TTC549 (cell line): ENCODE data around the gene STEAP3.

Experiments
- FAIRE-seq: peaks from 2 replicates; lab custom pipeline; 2012; peaks lifted over from hg19 to GRCh38; lab: Jason Lieb, UNC

The STEAP3 gene

GRCh38 chr2:119248311-119248710 lies 24.7 kb downstream of the STEAP3 start:
- FAIRE-seq = no peak

GRCh38 chr2:119248751-119249150 lies 25.1 kb downstream of the STEAP3 start:
- no peak for FAIRE-seq

GRCh38 chr2:119249311-119249710 lies 25.7 kb downstream of the STEAP3 start:
- no peak for FAIRE-seq

GRCh38 chr2:119249855-119250717 lies 26.5 kb downstream of the STEAP3 start:
- no peak for FAIRE-seq

GRCh38 chr2:119250718-119251290 lies 27.2 kb downstream of the STEAP3 start:
- FAIRE-seq = no peak

GRCh38 chr2:119251652-119252051 lies 28.0 kb downstream of the STEAP3 start:
- FAIRE-seq = no peak

GRCh38 chr2:119252186-119253113 lies 28.8 kb downstream of the STEAP3 start:
- no peak for FAIRE-seq

GRCh38 chr2:119253114-119253702 lies 29.6 kb downstream of the STEAP3 start:
- FAIRE-seq = no peak

GRCh38 chr2:119253760-119254600 lies 30.3 kb downstream of the STEAP3 start:
- FAIRE-seq = no peak

GRCh38 chr2:119254601-119255080 lies 31.0 kb downstream of the STEAP3 start:
- no peak for FAIRE-seq

GRCh38 chr2:119255760-119256581 lies 32.3 kb downstream of the STEAP3 start:
- no peak for FAIRE-seq

- FAIRE-seq = no peak
These were observed 32.9 kb downstream of the STEAP3 start for GRCh38 chr2:119256582-119256921.

GRCh38 chr2:119257198-119257597 lies 33.6 kb downstream of the STEAP3 start:
- no peak for FAIRE-seq

GRCh38 chr2:119259296-119259860 lies 35.7 kb downstream of the STEAP3 start:
- no peak for FAIRE-seq

- no peak for FAIRE-seq
These were observed 37.2 kb downstream of the STEAP3 start for GRCh38 chr2:119260646-119261492.

- no peak for FAIRE-seq
These were observed 38.0 kb downstream of the STEAP3 start for GRCh38 chr2:119261493-119262225.

GRCh38 chr2:119263025-119263424 lies 39.4 kb downstream of the STEAP3 start:
- FAIRE-seq = no peak

GRCh38 chr2:119263656-119264055 lies 40.0 kb downstream of the STEAP3 start:
- no peak for FAIRE-seq
